AG08395 (cell line): ENCODE measurements around the gene ENTREP1.
"Not testable (repeated sequence)": the region's sequence is repeated elsewhere in the genome, so short reads cannot be mapped to it uniquely, and the experiment has no call there.

Source experiments
- DNase-seq: peaks from one replicate; pipeline ENCODE4 v3.0.0; 2012; ENCODE audit warnings: mixed read lengths, low spot score

Gene ENTREP1

DNA sequence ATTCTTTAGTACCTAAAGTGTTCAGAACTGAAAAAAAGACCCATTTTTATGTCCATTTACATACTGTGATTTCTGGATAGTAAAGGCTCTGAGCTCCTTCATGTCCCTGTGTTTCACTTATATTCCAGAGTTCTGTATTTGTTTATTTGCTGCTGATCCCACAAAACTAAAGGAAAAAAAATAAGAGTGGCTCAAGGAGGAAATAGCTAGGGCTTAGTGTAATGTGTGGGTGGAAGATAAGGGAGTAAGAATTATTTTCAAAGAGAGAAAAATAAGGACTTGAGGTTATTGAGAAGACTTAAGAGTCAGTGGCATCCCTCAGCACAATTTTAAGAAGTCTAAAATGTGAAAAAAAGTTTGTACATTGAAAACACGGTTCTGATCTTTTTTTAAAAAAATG, 46.0 kb downstream of the ENTREP1 start:
- no peak for DNase-seq

GRCh38 chr9:69376651-69377050, 51.6 kb downstream of the ENTREP1 start:
- peak; percentile 87 for DNase-seq

DNA sequence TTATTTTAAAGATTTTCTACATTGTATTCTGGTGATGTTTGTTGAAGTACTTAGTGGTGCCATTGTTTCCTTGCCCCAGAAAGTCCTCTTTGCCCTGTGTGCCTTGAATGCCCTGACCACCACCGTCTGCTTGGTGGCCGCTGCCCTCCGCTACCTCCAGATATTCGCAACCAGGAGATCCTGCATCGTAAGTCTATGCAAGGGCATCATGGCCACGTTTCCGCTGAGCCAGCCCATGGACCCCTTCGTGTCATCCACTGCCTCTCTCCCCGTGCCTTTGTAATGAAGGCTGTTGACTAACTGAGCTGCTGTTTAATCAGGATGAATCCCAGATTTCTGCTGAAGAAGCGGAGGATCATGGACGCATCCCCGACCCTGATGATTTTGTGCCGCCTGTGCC, 52.3 kb downstream of the ENTREP1 start:
- DNase-seq: no peak

DNA sequence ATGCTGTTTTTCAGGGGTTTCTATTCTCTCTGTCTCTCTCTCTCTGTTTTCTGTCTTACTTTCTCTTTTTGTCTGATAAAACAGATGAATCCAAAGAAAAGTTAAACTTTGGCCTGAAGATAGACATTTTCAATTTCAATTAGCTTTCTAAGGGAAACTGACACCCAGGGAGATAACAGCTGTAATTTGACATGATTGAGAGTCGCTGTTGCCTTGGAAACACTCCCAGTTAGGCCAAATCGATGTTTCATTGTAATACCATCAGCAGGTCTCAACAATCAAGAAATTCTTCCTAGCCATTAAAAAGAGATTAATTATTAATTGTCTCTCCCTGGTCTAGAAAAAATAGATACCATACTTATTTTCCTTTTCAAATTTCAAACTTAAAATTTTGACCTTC, 53.0 kb downstream of the ENTREP1 start:
- no peak for DNase-seq

GRCh38 chr9:69379270-69379982, 54.4 kb downstream of the ENTREP1 start:
- DNase-seq: peak; percentile 48

DNA sequence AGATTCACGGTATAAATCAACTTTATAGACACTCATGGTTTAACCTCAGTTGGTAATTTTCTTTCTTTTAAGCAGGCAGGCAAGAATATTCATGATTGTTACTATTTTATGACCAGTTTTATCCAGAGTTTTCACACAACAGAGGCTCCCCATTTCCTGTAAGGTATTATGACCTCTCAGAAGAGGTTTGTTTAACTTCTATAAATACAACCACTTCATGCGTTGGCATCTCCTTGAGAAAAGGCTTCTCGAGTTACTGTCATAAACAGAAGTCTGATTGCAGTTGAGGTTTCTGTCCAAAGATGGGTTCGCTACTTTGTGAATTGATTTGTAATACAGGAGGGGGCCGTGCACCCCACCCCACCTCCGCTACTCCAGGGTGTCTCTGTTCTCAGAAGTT, 55.3 kb downstream of the ENTREP1 start:
- DNase-seq: no peak

- DNase-seq: peak; percentile 25
Observed at GRCh38 chr9:69380811-69381210, 55.8 kb downstream of the ENTREP1 start.

DNA sequence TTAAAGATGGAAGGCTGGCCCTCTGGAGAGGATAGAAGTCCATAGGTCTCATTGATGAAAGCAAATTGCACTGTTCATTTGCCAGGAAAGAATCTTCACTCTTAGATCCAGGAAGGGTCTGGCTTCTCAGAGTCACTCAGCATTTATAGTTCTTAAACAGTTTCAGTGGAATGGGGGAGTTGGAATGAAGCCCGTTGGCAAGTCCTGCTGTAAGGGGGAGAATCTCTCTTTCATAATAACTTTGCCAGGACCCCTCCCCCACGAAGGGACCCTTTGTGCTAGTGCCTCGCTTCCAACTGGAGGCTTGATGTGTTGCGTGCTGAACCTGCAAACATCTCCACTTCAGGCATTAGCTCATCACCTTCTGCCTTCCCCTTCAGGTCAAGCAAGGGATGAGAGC, 57.1 kb downstream of the ENTREP1 start:
- no peak for DNase-seq

- DNase-seq: no peak
Observed at GRCh38 chr9:69385581-69386033, 60.6 kb downstream of the ENTREP1 start.

DNA sequence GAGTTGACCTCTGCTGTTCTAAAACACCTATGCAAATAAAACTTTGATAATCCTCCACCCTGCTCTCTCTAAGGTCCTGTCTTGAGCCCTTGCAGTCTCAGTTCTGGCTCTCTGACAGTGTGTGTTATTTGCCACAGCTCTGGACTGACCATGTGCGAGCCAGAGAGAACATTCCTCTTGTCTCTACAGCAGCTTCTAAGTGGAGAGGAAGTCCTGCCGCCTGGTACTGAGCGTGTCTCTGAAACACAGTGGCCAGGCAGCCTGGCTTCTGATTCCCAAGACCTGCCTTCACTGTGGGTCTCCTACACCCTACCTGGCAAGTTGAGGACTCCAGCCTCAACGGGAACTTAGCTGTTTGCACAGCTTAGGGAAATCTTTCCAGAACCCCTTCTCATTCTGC, 61.6 kb downstream of the ENTREP1 start:
- no peak for DNase-seq

DNA sequence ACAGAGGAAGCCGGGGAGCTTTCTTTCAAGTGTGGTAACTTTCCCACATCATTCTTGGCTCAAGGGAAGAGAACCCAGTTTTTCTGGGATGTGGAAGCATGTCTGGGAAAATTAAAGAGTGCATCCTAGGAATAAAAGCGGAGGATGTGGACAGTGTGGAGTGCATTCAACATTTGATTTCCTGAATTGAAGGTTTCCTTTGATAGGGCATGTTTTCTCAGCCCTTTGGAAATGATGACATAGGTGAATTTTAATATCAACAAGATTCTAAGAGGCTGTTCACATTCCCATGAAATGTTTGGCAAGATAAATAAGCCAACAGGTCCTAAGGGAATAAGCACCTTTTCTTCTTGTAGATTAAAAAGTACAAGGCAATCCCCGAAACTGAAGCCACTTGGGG, 63.6 kb downstream of the ENTREP1 start:
- DNase-seq: no peak

GRCh38 chr9:69389437-69389995, 64.5 kb downstream of the ENTREP1 start:
- no peak for DNase-seq

DNA sequence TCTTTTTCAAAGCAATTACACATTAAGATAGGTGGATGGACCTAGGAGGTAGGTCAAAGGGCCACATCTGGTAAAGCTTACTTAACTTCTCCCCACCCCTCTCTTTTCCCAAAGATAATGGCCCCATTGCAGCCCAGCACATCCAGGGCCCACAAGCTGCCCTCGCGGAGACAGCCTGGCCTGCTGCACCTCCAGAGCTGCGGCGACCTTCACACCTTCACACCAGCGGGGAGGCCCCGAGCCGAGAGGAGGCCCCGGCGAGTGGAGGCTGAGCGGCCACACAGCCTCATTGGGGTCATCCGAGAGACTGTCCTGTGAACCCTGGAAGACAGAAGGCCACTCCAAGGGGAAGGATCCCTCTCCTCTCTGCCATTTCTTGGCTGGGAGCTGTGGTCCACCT, 66.5 kb downstream of the ENTREP1 start:
- DNase-seq: no peak

- no peak for DNase-seq
Observed at GRCh38 chr9:69391946-69392345, 66.9 kb downstream of the ENTREP1 start.

DNA sequence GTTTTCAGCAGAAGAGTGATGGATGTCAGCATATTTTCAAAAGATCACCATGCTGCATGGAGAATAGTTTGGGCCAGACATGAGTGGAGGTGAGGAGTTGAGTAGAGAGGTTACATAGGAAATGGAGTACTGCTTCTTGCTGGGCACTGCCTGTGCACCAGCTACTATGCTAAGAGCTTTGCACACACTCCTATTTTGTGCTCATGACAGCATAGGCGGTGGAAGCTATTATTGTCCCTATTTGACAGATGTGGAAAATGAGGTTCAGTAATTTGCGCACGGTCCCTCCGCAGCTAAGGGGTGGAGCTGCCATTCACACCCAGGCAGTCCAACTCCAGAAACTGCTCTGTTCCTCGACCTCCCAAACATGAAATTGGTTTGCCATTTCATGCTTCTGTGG, 67.8 kb downstream of the ENTREP1 start:
- no peak for DNase-seq

GRCh38 chr9:69393425-69393824, 68.4 kb downstream of the ENTREP1 start:
- DNase-seq: no peak

- DNase-seq: no peak
Observed at GRCh38 chr9:69395718-69396117, 70.7 kb downstream of the ENTREP1 start.

GRCh38 chr9:69396759-69397158, 71.7 kb downstream of the ENTREP1 start:
- DNase-seq: no peak

- peak; percentile 41 for DNase-seq
Observed at GRCh38 chr9:69397384-69398214, 72.6 kb downstream of the ENTREP1 start.

DNA sequence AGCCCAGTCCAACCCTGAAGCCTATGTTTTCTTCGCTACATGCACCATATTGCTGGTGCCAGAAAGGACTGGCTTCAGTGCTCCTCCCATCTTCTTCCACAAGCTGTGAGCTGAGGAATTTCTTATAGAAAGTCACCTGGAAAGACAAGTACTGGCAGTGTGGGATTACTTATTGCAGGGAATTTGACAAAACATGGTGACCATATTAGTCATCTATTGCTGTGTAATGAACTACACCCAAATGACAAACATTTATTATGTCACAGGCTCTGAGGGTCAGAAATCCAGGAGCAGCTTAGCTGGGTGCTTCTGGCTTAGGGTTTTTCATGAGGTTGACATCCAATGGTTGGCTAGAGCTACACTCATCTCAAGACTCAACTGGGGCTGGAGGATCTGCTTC, 75.5 kb downstream of the ENTREP1 start:
- no peak for DNase-seq

GRCh38 chr9:69409936-69410335, 84.9 kb downstream of the ENTREP1 start:
- not testable (repeated sequence) for DNase-seq

- DNase-seq: no peak
Observed at GRCh38 chr9:69411246-69411645, 86.2 kb downstream of the ENTREP1 start.
